M059J (cell line): Measurements from ENCODE around the gene MGAT4D. TPM values are rescaled to one million over a fixed set of nuclear protein-coding genes. Genes with fewer than 3 reads are reported as not detected.
"Not testable (repeated sequence)": the region's sequence is repeated elsewhere in the genome, so short reads cannot be mapped to it uniquely, and the experiment has no call there.

Source experiments
- DNase-seq: peaks from one replicate; pipeline ENCODE4 v3.0.0-alpha.2; 2012; ENCODE audit warnings: low read depth
- total RNA-seq: library from RNA; depleted of rRNA; stranded (reverse); fragments of >200 nt; shearing (Covaris generic); gene quantifications from 2 replicates; pipeline ENCODE4 v1.2.3, GENCODE V29; 2014; rRNA removed

Gene MGAT4D
- not detected in 2 replicates for total RNA-seq

- DNase-seq = no peak
Observed at GRCh38 chr4:140497747-140498636, at the start of gene MGAT4D. Gene MGAT4D (minus strand): TSS chr4:140498293. CDS start chr4:140498222, 71 bp downstream.

- peak; percentile 5 for DNase-seq
Observed at GRCh38 chr4:140533951-140534480, 35.9 kb upstream of the MGAT4D start.

DNA sequence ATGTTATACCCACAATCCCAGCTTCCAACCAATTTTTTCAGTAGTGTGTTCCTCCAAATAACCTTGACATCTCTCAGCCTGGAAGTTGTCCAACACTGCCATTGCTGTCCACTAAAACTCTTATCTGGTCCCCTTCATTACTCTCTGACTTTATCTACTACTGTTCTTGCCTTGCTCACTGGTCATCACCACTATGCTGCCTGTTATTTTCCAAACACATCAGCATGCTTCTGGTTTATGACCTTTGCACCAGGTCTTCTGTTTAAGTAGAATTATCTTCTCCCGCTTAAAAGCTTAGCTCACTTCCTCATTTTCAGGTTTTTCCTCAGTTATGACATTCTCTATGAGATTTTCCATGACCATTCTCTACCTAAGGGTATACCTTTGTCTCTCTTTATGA, 31.3 kb upstream of the MGAT4D start:
- DNase-seq = no peak

DNA sequence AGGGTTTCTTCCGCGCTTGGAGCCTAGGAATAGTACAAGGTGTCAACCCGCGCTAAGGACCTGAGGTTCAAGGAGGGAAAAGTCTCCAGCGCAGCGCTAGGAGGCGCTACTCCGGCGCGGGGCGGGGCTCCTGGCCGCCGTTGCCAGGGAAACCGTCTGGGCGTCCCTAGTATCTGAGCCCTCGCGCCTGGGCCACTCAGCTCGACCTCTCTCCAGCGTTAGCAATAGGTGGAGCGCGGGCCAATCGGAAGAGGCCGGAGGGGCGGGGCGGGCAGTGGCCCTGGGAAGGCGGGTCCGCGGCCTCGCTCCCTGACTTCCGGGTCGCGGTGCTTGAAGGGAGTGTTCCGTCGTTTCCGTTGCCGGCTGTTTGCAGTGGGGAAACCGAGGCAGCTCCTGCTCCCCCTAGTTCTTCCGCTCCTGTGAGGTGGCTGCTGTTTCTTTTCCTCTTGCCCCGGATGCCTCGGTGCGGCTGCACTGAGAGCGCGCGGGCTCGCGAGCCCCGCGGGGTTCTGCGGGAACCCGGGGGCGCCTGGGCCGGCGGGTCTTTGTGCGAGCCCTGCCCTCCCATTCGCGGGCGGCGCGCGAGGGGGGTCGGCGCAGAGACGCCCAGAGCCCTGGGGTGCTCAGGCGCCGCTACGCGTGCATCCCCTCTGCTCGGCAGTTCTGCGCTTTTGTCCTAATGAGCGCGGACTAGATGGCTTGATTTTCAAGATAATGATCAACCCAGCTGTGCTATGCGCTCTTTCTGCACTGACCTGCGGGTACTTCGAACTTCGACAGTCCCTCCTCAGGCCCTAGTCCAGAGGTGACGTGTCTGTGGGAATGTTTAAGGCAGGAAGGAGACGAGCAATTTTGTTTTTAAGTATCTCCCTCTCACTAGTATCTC, 26.0 kb upstream of the MGAT4D start, which contains the start of gene ELMOD2:
ELMOD2 (plus strand) TSS at position 312 of the 886 bp plus-strand sequence. CDS start 1,261 bp downstream, outside the sequence.
- DNase-seq = peak; percentile 95

DNA sequence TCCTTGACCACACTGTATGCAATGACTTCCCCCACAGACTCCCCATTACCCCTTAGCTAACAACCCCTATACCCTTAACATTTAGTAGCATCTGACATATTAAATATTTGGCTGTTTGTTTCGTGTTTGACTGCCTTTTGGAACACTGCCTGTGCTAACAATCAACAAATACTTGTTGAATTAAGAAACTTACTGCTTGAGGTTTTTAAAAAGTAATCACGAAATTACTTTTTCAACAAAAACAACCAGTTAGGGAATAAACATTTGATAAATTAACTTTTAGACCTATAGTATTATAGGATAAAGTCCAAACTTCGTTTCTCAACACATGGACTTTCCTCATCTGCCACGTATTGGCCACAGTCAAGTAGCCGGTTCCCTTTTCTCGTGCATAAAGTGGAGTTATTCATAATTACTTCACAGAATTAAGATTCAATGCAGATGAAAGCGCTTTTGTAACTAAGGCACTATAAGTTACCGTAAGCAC, 25.3 kb upstream of the MGAT4D start:
- DNase-seq = no peak

- DNase-seq = no peak
Observed at GRCh38 chr4:140515423-140515822, 17.3 kb upstream of the MGAT4D start.

DNA sequence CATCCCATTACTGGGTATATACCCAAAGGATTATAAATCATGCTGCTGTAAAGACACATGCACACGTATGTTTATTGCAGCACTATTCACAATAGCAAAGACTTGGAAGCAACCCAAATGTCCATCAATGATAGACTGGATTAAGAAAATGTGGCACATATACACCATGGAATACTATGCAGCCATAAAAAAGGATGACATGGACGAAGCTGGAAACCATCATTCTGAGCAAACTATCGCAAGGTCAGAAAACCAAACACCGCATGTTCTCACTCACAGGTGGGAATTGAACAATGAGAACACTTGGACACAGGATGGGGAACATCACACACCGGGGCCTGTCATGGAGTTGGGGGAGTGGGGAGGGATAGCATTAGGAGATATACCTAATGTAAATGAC, 15.7 kb upstream of the MGAT4D start:
- not testable (repeated sequence) for DNase-seq

DNA sequence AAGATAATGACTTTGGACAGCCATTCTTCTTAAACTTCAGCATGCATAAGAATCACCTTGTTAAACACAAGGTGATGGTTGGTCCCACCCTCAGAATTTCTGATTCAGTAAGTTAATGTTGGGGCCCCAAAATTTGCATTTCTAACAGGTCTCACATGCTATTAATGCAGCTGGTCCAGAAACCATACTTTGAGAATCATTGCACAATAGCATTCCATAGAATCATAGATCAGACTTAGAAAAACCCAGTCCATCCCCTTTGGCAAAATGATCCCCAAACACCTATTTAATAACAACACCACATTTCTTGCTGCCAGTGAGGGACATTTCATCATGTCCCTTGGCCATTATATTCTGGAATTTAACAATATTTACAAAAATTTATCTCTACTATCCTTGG, 6.2 kb upstream of the MGAT4D start:
- DNase-seq = no peak

DNA sequence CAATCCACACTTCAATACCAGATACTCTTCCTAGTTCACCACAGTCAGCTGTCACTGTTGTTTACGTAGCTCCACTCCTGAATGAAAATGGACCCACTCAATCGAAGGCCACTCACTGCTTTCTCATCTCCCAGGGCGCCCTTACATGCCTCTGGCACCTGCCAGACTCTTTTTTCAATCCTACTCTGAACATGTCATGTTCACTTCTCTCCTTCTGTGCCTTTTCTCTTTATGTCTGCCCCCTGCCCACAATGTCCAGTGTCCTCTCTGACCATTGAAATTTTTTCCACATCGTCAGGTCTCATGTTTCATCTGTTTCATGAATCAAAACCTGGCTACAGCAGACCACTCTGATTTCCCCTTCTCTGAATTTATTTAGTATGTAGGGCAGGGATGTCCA, 1.3 kb upstream of the MGAT4D start:
- no peak for DNase-seq

GRCh38 chr4:140497405-140497746, 717 bp downstream of the MGAT4D start:
- no peak for DNase-seq

GRCh38 chr4:140485939-140486338, 12.2 kb downstream of the MGAT4D start:
- no peak for DNase-seq

DNA sequence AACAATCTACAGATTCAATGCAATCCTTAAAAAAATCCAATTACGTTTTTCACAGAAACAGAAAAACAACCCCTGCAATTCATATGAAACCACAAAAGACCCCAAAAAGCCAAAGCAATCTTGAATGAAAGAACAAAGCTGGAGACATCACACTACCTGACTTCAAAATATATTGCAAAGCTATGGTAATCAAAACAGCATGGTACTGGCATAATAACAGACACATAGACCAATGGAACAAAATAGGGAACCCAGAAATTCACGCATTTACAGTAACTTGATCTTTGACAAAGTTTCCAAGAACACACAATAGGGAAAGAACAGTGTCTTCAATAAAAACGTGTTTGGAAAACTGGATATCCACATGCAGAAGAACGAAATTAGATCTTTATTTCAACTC, 14.6 kb downstream of the MGAT4D start:
- no peak for DNase-seq

GRCh38 chr4:140472156-140472555, 25.9 kb downstream of the MGAT4D start:
- no peak for DNase-seq

DNA sequence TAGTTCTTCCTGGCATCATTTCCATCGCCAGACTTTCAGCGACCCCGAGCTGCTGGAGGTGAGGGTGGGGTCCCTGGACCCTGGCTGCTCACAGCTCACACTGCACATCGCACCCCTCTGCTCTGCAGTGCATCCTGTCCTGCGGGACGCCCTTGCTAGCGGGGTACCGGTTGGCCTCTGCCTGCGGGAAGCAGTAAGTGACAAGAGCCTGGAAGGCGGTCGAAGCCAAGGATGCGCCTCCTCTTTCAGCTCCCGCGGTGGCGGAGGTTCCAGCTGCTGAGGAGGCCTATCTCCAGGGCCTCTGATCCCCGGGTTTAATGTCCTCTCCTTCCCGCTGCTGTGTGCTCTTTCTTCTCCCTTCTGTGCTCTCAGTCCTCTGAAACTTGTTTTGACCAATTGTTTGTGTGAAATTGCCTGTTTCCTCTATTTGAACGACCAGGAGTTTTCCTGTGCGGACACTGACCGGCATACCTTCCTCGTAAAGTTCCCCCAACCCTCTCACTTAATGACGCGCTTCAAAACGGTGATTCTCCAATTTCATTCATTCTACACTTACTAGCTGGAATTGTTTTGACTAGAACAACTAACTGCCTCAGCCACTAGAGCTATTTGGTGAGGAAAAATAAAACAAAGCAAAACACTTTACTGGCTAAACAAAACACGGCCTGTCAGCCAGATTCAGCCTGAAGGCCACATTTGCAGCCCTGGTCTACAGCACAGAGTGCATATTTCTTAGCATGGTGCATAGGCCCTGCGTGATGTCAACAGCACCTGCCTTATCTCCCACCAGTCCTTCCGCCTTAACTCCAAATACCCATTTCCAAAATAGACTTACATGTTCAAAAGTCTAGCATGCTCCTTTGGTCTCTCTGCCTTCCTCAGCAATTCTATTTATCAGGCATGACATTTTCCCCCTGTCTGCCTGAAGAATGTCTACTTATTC, 28.0 kb downstream of the MGAT4D start:
- no peak for DNase-seq

- DNase-seq = no peak
Observed at GRCh38 chr4:140466146-140466545, 31.9 kb downstream of the MGAT4D start.

GRCh38 chr4:140463614-140464013, 34.5 kb downstream of the MGAT4D start:
- DNase-seq = no peak

- DNase-seq = no peak
Observed at GRCh38 chr4:140463182-140463581, 34.9 kb downstream of the MGAT4D start.

GRCh38 chr4:140450352-140450751, 47.7 kb downstream of the MGAT4D start:
- no peak for DNase-seq

DNA sequence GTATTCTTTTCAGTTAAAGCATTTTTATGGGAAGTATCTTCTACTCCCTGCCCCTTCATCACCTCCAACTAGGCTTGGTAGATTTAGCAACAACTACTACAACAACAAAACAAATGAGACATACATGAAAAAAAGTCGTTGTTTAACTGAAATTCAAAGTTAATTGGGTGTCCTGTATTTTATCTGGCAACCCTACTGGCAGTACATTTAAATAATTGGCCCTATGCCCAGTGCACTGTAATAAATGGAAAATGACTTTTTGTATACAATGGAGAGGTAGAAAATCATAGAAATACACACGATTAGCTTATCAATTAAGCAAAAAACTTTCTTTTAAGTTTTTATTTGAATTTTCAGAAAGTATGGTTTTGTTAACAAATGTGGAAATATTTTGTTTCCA, 49.3 kb downstream of the MGAT4D start:
- peak; percentile 28 for DNase-seq

DNA sequence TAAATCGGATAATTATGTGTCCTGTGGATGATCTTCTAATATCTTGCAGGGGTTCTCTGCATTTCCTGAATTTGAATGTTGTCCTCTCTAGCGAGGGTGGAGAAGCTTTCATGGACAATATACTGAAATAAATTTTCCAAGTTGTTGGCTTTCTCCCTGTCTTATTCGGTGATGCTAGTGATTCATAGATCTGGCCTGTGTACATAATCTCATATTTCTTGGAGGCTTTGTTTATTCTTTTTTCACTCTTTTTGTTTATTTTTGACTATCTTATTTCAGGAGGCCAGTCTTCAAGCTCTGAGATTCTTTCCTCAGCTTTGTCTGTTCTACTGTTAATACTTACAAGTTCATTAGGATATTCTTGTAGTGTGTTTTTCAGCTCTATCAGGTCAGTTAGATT, 49.9 kb downstream of the MGAT4D start:
- DNase-seq = peak; percentile 6

DNA sequence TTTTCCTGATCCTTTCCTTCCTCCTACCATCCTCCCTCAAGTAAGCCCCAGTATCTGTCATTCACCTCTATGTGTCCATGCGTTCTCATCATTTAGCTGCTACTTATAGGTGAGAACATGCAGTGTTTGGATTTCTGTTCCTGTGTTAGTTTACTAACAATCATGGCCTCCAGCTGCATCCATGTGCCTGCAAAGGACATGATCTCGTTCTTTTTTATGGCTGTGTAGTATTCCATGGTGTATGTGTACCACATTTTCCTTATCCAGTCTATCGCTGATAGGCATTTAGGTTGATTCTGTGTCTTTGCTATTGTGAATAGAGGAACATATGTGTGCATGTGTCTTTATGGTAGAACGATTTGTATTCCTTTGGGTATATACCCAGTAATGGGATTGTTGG, 53.7 kb downstream of the MGAT4D start:
- DNase-seq = not testable (repeated sequence)
